Common myeloid progenitor, CD34-positive (primary cell): ENCODE data around the gene TBL3.
A peak's percentile ranks its signal among the peaks of the same experiment; 100 is the strongest.
"Not testable (repeated sequence)": the region's sequence is repeated elsewhere in the genome, so short reads cannot be mapped to it uniquely, and the experiment has no call there.

Experiments used
- CTCF ChIA-PET: fragments of 350-600 bp; sonication (Branson Sonifier 250); formaldehyde crosslinking; loops from one replicate; lab custom pipeline; 2021; ENCODE audit warnings: antibody characterized with exemption; lab: Charles Lee
- POLR2A ChIA-PET: fragments of 350-600 bp; sonication (Branson Sonifier 250); formaldehyde crosslinking; loops from one replicate; lab custom pipeline; 2021; ENCODE audit warnings: antibody characterized with exemption; lab: Charles Lee
- DNase-seq, 3 donors: peaks; one replicate each; pipeline versions ENCODE4 v3.0.0 to v3.0.0-alpha.2; 2013
- H3K27ac ChIP-seq, 2 experiments: 1 replicate in 1 of 2; 2 replicates in 1 of 2; pipeline ENCODE4 v1.7.0; 2013; ENCODE audit warnings: inconsistent platforms in 2 of 2, low read length in 2 of 2, mild to moderate bottlenecking in 2 of 2, low read depth in 1 of 2, moderate library complexity in 1 of 2; ENCODE audit not compliant: severe bottlenecking in 2 of 2, insufficient read depth in 1 of 2, poor library complexity in 1 of 2
- H3K27me3 ChIP-seq, 5 experiments: replicated peaks in 2 of 5; 1 replicate in 3 of 5; 2 replicates in 2 of 5; pipeline versions ENCODE4 v1.6.1 to v1.7.0; 2013; ENCODE audit warnings: low read length in 4 of 5, mild to moderate bottlenecking in 2 of 5, moderate library complexity in 2 of 5, inconsistent platforms in 1 of 5; ENCODE audit not compliant: insufficient read depth in 5 of 5, control insufficient read depth in 4 of 5
- H3K36me3 ChIP-seq, 4 experiments: 1 replicate in 2 of 4; 2 replicates in 2 of 4; pipeline versions ENCODE4 v1.6.1 to v1.7.0; 2013; ENCODE audit warnings: low read length in 3 of 4, control low read depth in 1 of 4, mild to moderate bottlenecking in 1 of 4; ENCODE audit not compliant: control insufficient read depth in 4 of 4, insufficient read depth in 4 of 4
- H3K4me1 ChIP-seq, 4 experiments: 1 replicate in 3 of 4; 2 replicates in 1 of 4; pipeline versions ENCODE4 v1.6.1 to v1.7.1; 2013; ENCODE audit warnings: low read length in 3 of 4, mild to moderate bottlenecking in 3 of 4, control low read depth in 1 of 4, inconsistent platforms in 1 of 4, moderate library complexity in 1 of 4; ENCODE audit not compliant: control insufficient read depth in 4 of 4, insufficient read depth in 4 of 4; ENCODE audit errors: control extremely low read depth in 1 of 4
- H3K4me3 ChIP-seq, 7 experiments: 1 replicate in 4 of 7; 2 replicates in 3 of 7; pipeline versions ENCODE4 v1.5.1 to v1.7.0; 2013; ENCODE audit warnings: mild to moderate bottlenecking in 7 of 7, low read length in 6 of 7, moderate library complexity in 6 of 7, inconsistent platforms in 2 of 7, low read depth in 2 of 7, control low read depth in 1 of 7; ENCODE audit not compliant: insufficient read depth in 4 of 7, control insufficient read depth in 1 of 7; ENCODE audit errors: extremely low read depth in 1 of 7
- H3K9me3 ChIP-seq, 5 experiments: 1 replicate in 4 of 5; 2 replicates in 1 of 5; pipeline versions ENCODE4 v1.6.1 to v1.7.1; 2013; ENCODE audit warnings: low read length in 4 of 5, mild to moderate bottlenecking in 2 of 5, inconsistent platforms in 1 of 5, low read depth in 1 of 5, moderate library complexity in 1 of 5; ENCODE audit not compliant: control insufficient read depth in 4 of 5, insufficient read depth in 2 of 5; ENCODE audit errors: control extremely low read depth in 1 of 5
- WGBS: methylation state at CpG from one replicate; pipeline ENCODE4 v1.1.5; 2013; ENCODE audit not compliant: insufficient coverage; 5-methylcytosine and 5-hydroxymethylcytosine counted together

The TBL3 gene

DNA sequence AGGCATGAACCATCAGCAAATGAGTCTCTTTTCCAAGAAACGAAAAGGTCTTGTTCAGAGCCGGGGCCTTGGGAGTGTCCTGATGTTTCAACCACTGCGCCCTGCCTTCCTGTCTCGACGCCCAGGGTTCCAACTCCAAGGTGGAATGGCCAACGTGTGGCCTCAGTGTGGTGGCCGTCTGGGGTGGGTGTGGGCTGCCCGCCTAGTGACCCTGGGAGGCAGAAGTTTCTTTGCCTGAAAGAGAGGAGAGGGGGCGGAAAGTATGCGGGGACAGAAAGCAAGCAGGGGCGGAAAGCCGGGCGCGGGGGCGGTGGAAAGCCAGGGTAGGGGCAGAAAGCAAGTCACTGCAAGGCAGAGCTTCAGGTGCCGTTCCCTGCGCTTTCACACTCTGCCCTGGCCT, 32.9 kb upstream of the TBL3 start:
- Histone ChIP-seq H3K4me1 (peaks cover 3 to 23% (median 19%) of the 10 kb centered on the region in 4 experiments), H3K4me3 (no peak overlapping the region), H3K27ac (no peak overlapping the region), H3K9me3 (no peaks in the 10 kb centered on the region), H3K27me3 (no peaks in the 10 kb centered on the region), H3K36me3 (peaks cover 8 to 41% (median 25%) of the 10 kb centered on the region in 4 experiments)
- no peak for DNase-seq
- WGBS = 98% methylated on average over 15 of the region's 17 CpGs
- ChIA-PET CTCF (interaction anchor here (0.6 kb wide), 1 partner anchor 949 kb away, joined by 3 read pairs; no protein-coding TSS in a partner anchor), POLR2A (no interaction called here)

- H3K27me3 ChIP-seq, H3K9me3 ChIP-seq, DNase-seq, H3K4me3 ChIP-seq, H3K27ac ChIP-seq: not testable (repeated sequence)
- Histone ChIP-seq H3K36me3 (peaks cover 8 to 41% (median 25%) of the 10 kb centered on the region in 4 experiments), H3K4me1 (peaks cover 3 to 25% (median 19%) of the 10 kb centered on the region in 4 experiments)
- 100% methylated on average over 7 of the region's 8 CpGs for WGBS
- POLR2A ChIA-PET = interaction anchor here (2.0 kb wide), 1 partner anchor 25 kb away, joined by 6 read pairs; the partner anchor contains the start of gene RPS2
- CTCF ChIA-PET = interaction anchor here (0.6 to 2.6 kb wide), 3 partner anchors 11 to 1745 kb away, joined by 3 to 9 read pairs (median 3); partner anchors contain the start of genes NUBP2 and SPSB3
Observed at GRCh38 chr16:1939833-1940232, 32.0 kb upstream of the TBL3 start.

DNA sequence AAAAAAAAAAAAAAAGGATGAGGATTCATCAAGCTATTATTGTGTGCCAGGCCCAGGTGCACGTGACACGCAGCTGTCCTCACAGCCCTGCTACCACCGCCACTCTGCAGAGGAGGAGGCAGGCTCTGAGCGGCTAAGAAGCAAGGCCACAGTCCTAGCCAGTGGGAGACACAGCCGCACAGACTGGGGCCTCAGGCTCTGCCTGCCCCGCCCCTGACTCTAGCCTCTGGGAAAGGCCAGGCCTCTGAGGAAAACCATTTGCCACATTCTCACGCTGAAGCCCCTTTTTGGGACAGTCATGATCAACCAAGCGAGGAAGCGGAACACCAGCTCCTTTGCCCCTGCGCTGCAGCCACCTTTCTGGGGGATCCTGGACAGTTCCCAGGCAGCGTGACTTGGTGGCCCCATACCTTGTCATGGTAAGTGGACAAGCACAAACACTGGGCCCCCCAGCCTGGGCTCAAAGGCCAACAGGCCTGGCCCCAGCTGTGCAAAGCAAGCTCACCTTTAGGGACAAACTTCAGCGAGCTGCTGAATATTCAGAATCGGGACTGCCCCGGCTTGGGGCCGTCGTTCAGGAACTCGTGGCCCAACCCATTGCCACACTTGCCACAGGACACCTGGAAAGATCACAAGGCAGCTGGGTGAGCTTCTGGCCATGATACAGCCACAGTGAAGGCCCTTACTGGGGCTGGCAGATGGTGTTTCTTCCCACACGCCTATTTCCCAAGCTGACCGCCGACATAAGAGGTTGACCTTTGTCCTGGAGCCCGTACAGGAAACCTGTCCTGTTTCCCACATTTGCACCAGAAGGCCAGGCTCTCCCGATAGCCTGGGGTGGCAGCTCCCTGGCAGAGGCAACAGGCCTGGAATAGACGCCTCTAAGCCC, 31.3 kb upstream of the TBL3 start:
- no peak for DNase-seq
- H3K4me1 ChIP-seq = peaks cover 3 to 25% (median 19%) of the 10 kb centered on the region in 4 experiments

GRCh38 chr16:1941162-1942046, 30.4 kb upstream of the TBL3 start:
- 90% methylated on average over 29 of the region's 30 CpGs for WGBS
- Histone ChIP-seq H3K9me3 (no peaks in the 10 kb centered on the region), H3K27me3 (no peaks in the 10 kb centered on the region), H3K4me3 (peak overlapping the region in 6 of 7 experiments; percentile 80 to 85 (median 84)), H3K27ac (peak overlapping the region in 1 of 2 experiments; percentile 79), H3K4me1 (peaks cover 3 to 25% (median 19%) of the 10 kb centered on the region in 4 experiments), H3K36me3 (peaks cover 8 to 41% (median 25%) of the 10 kb centered on the region in 4 experiments)
- ChIA-PET CTCF (interaction anchor here (0.7 to 2.6 kb wide), 4 partner anchors 12 to 159 kb away, joined by 3 to 9 read pairs (median 3); partner anchors contain the start of genes NUBP2, RPS2 and SPSB3), POLR2A (interaction anchor here (2.0 kb wide), 1 partner anchor 23 kb away, joined by 6 read pairs; the partner anchor contains the start of gene RPS2)
- no peak for DNase-seq

More for the DNA sequence above, 31.3 kb upstream of the TBL3 start:
- no peaks in the 10 kb centered on the region for H3K27me3 ChIP-seq
- peaks cover 8 to 41% (median 25%) of the 10 kb centered on the region in 4 experiments for H3K36me3 ChIP-seq
- H3K27ac ChIP-seq = no peak overlapping the region
- ChIA-PET POLR2A (interaction anchor here (0.6 to 2.0 kb wide), 2 partner anchors 24 to 1923 kb away, joined by 4 to 6 read pairs; partner anchors contain the start of gene RPS2), CTCF (interaction anchor here (0.6 to 2.6 kb wide), 4 partner anchors 11 to 1745 kb away, joined by 3 to 9 read pairs (median 3); partner anchors contain the start of genes NUBP2, RPS2 and SPSB3)
- WGBS = 96% methylated on average over 22 of the region's 23 CpGs
- no peaks in the 10 kb centered on the region for H3K9me3 ChIP-seq
- H3K4me3 ChIP-seq = no peak overlapping the region

DNA sequence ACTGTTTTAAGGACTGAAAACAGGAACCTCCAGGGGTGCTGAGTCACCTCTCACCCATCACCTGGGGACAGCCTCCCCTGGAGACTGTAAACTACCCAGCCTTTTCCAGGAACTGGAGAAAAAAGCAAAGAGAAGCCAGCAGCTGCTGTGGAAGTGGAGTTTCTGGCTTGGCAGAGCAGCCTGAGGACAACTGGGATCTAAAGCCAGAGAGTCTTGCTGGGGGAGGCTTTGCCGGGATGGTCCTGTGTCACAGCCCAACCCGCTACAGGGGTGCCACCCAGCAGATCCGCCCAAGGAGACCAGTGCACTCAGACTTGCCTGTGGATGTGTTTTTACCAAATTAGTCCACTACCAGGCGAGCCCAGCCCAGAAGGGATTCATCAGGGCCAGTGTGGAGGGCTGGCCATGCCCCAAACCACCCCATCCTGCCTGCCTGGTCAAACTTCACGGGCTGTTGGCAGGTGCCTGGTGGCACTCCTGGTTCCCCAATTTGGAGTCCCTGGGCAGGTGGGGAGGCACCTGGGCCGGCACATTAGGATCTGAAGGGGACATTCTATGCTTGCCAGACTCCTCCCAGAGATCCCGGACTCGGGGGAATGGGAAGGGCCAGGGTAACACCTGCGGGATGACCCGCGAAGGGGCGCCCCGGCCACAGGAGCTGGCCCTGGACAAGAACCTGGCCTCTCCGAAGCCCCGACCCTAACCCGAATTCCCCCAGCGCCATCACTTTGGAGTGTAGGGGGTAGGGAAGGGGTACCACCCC, 29.6 kb upstream of the TBL3 start:
- no peaks in the 10 kb centered on the region for H3K9me3 ChIP-seq
- peaks cover 3 to 25% (median 19%) of the 10 kb centered on the region in 4 experiments for H3K4me1 ChIP-seq
- DNase-seq = peak; percentile 60 to 88 (median 87)
- H3K4me3 ChIP-seq = peak overlapping the region; percentile 66 to 85 (median 83)
- 11% methylated on average over 5 of the region's 17 CpGs for WGBS
- POLR2A ChIA-PET = interaction anchor here (1.2 to 1.9 kb wide), 2 partner anchors 23 to 160 kb away, joined by 3 to 11 read pairs; partner anchors contain the start of genes NUBP2, RPS2 and SPSB3
- peak overlapping the region in 1 of 2 experiments; percentile 79 for H3K27ac ChIP-seq
- peaks cover 7 to 36% (median 25%) of the 10 kb centered on the region in 4 experiments for H3K36me3 ChIP-seq
- no peaks in the 10 kb centered on the region for H3K27me3 ChIP-seq
- CTCF ChIA-PET = interaction anchor here (0.9 to 2.6 kb wide), 2 partner anchors 13 to 18 kb away, joined by 3 to 9 read pairs; no protein-coding TSS in a partner anchor
